Stimulated activated CD4-positive, alpha-beta T cell treated with anti-CD3 and anti-CD28 coated beads, TNF-alpha, amount 100 ng/mL, for 48 hours (primary cell): ENCODE results near the gene CARHSP1.
"Not testable (repeated sequence)": the region's sequence is repeated elsewhere in the genome, so short reads cannot be mapped to it uniquely, and the experiment has no call there.

ENCODE experiments used
- DNase-seq, 3 donors: peaks; one replicate each; pipeline ENCODE4 v3.0.0-alpha.2; 2020; ENCODE audit warnings: low read depth in 3 of 3

The CARHSP1 gene

DNA sequence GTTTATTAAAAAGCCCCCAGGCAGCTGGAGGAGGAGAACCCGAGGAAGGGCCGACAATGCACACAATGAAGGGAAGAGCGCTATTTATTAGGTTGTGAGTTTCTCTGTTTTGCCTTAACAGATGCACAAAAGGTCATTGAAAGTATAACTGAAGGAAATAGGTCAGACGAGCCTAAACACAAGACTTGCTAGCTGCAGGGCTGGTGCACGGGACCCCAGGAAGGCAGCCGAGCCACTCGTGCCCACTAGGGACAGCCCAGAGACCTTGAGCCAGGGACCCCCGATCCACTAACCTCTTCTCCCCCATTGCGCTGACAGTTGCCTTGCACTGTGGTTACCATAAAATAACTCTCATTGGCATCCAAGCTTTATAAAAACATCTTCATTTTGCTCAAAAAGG, 24.6 kb upstream of the CARHSP1 start:
- DNase-seq: no peak

DNA sequence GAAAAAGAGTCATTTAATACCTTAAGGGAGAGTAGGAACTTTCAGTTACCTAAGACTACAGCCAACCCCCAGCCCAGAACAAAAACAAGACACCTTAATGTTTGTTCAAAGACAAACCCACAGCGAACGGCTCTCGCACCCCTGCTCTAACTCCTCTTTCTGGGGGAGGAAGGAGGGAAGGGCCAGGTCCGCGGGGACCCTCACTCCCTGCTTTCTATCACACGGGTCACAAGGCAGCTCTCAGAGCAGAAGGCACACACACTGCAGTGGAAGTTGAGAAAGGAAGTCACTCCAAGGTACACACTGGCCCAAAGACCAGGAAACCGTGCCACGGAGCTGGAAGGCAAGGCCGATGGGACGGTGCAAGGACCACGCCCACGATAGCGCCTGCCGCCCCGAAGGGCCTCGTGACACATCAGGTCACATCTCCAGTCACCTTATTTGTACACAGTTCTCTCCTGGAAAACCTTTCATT, 23.3 kb upstream of the CARHSP1 start:
- DNase-seq: no peak

DNA sequence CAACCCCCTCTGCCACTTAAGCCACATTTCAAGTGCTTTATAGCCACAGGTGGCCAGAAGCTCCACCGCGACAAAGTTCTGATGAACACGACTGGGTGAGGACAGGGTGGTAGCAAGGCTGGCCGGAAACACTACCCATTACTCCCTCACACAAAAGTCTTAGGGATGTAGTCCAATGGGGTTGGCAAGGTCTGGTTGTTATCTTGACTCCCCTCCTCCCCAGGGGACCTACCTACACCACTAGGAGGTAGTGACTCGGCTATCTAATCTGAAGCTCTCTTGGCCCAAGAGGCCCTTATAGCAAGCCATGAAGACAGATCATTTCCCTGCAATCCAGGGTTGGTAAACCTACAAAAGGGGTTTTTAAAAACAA, 21.7 kb upstream of the CARHSP1 start:
- no peak for DNase-seq

GRCh38 chr16:8889893-8890548, 21.2 kb upstream of the CARHSP1 start:
- DNase-seq: no peak

GRCh38 chr16:8888951-8889892, 20.4 kb upstream of the CARHSP1 start:
- DNase-seq: no peak

DNA sequence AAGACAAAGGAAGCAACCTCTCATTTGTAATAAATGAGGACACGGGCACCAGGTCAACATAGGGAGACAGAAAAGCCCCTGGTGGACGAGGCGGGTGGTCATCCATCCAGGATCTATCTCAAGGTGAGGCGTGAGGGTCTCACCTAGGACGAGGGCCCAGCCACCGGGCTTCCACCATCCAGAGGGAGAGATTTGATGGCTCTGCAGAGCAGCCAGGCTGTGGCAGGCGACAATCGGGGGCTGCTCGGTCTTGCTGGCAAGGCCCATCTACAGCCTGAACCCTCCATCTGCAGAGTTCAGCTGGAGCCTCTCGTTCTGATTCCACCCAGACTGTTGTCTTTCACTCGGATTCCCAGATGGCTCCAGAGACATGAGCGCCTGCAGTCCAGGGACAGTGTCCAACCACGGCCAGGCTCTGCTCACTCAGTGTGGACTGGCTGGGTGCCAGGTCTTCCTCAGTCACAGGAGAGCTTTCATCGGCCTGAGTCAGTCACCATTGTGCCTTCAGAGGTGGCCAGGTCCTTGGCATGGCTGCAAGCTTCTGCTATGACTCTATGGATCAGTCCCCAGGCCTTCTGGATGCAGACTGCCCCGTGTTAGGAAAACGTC, 19.2 kb upstream of the CARHSP1 start:
- DNase-seq: no peak

DNA sequence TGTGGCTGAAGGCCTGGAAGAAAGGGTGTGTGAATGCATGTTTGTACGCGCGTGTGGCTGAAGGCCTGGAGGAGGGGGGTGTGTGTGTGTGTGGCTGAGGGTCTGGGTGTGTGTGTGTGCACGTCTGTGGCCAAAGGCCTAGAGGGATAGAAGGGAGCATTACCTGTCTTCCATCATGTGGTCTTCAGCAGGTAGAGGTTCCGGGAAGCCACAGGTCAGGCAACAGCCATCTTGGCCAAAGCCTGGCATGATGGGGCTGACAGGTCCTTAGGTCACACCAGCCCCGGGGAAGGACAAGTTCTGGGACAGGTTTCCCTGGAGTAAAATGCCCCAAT, 18.6 kb upstream of the CARHSP1 start:
- DNase-seq: no peak

DNA sequence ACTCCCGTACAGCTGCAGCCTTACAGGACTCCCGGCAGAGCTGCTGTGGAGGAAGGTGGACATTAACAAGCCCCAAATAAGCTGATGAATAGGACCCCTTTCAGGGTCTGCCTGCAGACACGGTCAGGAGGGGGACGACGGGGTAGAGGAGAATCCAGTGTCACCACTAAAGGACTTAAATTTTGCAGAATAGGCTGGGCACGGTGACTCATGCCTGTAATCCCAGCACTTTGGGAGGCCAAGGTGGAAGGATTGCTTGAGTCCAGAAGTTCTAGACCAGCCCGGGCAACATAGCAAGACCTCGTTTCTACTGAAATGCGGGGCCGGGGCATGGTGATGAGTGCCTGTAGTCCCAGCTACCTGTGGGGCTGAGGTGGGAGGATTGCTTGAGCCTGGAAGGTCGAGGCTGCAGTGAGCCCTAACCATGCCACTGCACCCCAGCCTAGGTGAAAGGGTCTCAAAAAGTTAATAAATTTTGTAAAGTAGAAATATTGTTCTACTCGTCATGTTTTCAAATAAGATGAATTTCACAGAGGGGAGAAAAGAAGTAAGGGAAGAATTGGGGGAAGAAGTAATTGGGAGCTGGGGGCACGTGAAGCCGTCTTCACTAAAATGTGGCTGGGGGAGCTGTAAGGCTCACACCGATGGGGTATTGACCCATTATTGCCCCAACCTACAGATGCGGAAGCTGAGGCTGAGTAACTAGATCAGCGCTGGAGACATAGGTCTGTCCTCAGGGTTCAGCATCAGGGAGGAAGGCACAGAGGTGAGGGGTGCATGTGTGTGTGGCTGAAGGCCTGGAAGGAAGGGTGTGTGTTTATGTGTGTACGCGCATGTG, 18.0 kb upstream of the CARHSP1 start:
- DNase-seq: no peak

GRCh38 chr16:8885674-8886592, 17.1 kb upstream of the CARHSP1 start:
- no peak for DNase-seq

DNA sequence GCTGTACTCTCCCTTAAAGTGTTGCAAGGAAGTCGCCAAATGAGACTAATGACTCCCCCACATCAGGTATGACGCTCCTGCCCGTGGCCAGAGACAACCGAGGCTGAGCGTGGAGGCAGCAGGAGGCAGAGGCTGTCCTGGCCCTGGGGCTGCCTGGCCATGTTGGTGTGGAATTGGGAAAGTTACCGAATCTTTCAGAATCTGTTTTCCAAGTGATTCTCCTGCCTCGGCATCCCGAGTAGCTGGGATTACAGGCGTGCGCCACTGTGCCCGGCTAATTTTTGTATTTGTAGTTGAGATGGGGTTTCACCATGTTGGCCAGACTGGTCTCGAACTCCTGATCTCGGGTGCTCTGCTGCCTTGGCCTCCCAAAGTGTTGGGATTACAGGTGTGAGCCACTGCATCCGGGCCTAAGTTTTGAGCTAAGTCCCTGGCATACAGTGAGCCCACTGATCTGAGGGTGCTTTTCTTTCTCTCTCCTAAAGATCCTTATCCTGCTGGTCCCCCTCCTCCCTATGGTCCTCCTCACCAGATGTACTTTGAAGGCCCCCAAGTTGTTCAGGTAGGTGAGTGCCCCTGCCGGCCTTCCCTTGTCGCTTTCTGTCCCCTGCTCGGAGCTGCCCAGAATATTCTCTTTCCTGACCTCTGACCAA, 14.0 kb upstream of the CARHSP1 start:
- DNase-seq: no peak

DNA sequence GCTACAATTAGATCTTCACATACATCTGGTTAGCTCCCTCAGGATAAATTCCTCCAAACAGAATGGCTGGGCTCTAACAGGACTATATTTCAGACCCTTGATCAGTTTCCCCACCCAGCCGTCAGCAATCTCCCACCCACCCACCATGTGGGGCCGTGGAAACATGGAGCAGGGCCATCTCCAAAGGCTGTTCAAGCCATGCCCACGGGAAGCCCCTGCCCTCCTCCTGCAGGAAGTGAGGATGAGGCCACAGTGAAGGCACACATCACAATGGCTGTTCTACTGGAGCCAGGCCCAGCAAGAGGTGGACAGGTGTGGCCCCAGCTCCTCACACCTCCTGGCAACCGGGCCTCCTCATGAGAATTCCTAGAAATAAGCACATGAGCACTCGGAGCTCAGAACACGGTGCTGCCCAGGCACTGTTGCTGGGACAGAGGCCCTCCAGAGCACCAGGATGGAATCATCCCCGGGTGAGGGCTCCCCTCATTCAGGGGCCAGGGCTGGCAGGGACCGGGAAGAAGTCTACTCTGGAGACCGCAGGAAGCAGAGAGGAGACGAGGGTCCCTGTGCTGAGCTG, 13.3 kb upstream of the CARHSP1 start, which contains the start of gene LITAFD:
Gene LITAFD (plus strand): TSS at position 311 of the 577 bp plus-strand sequence. CDS start 2,005 bp downstream, outside the sequence.
- DNase-seq: no peak

DNA sequence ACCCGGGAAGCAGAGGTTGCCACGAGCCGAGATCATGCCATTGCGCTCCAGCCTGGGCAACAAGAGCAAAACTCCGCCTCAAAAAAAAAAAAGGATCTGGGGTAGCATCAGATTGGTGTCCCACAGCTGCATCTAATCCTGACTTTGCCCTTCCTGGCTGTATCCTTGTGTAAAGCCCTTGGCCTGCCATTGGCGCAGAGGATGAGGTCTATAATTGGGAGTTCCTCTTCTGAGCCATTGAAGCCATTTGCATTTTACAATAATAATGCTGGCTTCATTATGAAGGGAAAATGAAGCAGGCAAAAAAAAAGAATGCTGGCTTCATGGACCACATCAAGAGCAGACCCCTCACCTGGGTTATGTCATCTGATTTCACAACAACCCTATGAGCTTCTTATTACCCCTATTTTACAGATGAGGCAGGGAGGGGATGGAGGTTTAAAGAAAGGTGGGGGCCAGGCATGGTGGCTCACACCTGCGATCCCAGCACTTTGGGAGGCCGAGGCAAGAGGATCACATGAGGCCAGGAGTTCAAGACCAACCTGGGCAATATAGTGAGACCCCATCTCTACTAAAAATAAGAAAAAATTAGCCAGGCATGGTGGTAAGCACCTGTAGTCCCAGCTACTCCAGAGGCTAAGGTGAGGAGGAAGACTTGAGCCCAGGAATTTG, 12.2 kb upstream of the CARHSP1 start:
- DNase-seq: no peak

DNA sequence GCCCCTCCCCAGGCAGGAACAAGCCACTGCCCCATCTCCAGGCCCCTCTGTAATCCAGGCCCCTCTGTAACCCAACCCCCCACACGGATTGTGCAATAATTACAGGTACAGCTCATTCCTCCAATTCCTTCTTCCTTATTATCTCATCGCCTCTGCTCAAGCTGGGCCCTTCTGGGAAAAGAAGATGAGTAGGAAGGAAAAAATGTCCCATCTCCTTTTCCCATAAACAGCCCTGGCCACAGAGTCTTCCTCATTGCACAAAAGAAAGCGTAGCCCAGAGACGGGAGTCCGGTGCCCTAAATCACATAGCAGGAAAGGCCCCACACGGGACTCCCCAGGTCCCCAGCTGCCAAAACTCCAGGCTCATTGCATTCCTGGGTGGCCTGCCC, 9.7 kb upstream of the CARHSP1 start:
- no peak for DNase-seq

GRCh38 chr16:8877894-8878522, 9.2 kb upstream of the CARHSP1 start:
- no peak for DNase-seq

- not testable (repeated sequence) for DNase-seq
Measured at GRCh38 chr16:8875317-8875716, 6.5 kb upstream of the CARHSP1 start.

DNA sequence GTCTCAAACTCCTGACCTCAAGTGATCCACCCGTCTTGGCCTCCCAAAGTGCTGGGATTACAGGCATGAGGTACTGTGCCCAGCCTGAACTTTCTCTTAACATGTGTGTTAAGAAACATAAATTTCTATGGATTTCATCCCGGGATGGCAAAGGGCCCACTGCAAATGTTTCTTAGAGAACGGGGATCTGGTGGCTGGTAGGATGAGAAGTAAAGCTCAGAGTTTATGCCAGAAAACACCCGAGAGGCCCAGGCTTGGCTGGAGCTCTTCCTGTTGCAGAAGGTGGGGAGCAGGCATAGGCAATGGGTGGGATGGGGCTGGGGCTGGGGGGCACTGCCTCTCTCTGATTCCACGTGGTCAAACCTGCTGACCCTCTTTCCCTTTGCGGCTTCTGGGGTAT, 5.6 kb upstream of the CARHSP1 start:
- no peak for DNase-seq

DNA sequence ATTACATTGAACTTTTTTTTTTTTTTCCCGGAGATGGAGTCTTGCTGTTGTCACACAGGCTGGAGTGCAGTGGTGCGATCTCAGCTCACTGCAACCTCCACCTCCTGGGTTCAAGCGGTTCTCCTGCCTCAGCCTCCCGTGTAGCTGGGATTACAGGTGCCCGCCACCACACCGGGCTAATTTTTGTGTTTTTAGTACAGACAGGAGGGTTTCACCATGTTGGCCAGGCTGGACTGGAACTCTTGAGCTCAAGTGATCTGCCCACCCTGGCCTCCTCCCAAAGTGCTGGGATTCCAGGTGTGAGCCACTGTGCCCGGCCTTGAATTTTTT, 5.0 kb upstream of the CARHSP1 start:
- not testable (repeated sequence) for DNase-seq

DNA sequence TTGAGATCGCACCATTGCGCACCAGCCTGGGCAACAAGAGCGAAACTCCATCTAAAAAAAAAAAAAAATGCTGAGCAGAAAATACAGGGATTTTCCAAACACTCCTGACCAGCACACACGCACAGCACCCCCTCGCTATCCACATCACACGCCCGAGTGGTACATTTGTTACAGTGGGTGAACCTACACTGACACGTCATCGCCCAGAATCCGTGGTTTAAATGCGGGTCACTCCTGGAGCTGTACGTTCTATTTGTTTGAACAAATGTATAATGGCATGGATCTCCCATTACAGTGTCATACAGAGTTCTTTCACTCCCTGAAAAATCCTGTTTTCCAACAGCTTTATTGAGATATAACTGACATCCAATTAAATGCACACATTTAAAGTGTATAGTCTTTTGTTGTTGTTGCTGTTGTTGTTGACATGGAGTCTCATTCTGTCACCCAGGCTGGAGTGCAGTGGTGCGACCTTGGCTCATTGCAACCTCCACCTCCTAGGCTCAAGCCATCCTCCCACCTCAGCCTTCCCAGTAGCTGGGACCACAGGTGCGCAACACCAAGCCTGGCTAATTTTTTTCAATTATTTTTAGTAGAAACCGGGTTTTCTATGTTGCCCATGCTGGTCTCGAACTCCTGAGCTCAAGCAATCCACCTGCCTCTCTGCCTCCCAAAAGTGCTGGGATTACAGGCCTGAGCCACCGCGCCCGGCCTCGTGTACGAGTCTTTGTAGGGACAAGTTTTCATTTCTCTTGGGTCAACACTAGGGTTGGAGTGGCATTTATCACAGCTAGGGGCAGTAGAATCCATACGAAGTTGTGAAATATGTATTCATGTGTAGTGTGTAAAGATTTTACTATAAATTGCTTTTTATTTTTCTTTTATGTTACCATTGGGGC, 4.4 kb upstream of the CARHSP1 start:
- no peak for DNase-seq
